Neural crest cell (in vitro differentiated cells): Measurements from ENCODE around the gene PARP15. TPM values are rescaled to one million over a fixed set of nuclear protein-coding genes. Genes with fewer than 3 reads are reported as not detected.

Source experiments
- DNase-seq: peaks from one replicate; pipeline ENCODE4 v3.0.0; 2021; ENCODE audit warnings: low read depth, mixed read lengths, low spot score
- H3K27ac Mint-ChIP-seq: one replicate; pipeline ENCODE4 v1.8.0; 2021; ENCODE audit warnings: mild to moderate bottlenecking, mixed read lengths; ENCODE audit not compliant: unreplicated experiment
- H3K27me3 Mint-ChIP-seq: 2 replicates; pipeline ENCODE4 v1.8.0; 2021; ENCODE audit warnings: low read depth, mild to moderate bottlenecking, mixed read lengths
- H3K36me3 Mint-ChIP-seq: 2 replicates; pipeline ENCODE4 v1.8.0; 2021; ENCODE audit warnings: low read depth, mild to moderate bottlenecking, mixed read lengths
- H3K4me1 Mint-ChIP-seq: 2 replicates; pipeline ENCODE4 v1.8.0; 2021; ENCODE audit warnings: mixed read lengths
- H3K4me3 Mint-ChIP-seq: one replicate; pipeline ENCODE4 v1.8.0; 2021; ENCODE audit warnings: mild to moderate bottlenecking, mixed read lengths
- H3K9me3 Mint-ChIP-seq: 2 replicates; pipeline ENCODE4 v1.8.0; 2021; ENCODE audit warnings: mixed read lengths
- total RNA-seq: library from RNA; stranded (reverse); gene quantifications from 2 replicates; pipeline ENCODE4 v1.2.1, GENCODE V29; 2021
- TF ChIP-seq, protein P1 (sequence below): fragments of 200-600 bp; sonication (generic); conservative IDR thresholded peaks from 2 replicates; pipeline ENCODE4 v1.5.0; 2021; ENCODE audit warnings: antibody characterized with exemption, mild to moderate bottlenecking

PARP15 gene
- total RNA-seq, 1 donor from 2014 or later: not detected

DNA sequence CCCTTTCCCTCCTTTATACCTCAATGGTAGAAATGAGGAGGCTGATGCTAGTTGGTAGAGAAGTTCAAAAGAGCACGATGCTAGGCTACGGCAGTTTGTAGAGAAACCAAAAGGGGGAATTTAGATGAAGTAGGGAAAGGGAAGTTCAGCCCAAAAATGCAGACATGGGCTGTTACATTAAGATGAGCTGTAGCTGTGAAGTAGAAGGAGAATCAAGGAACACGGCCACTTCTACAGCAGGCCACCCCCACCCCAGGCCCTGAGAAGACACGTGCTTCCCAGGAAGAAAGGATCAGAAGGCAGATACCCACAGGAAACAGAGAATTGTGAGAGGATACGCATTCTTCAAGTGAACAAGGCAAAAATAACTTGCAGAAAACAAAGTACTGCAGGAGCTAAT, 101.1 kb downstream of the PARP15 start:
- H3K36me3 Mint-ChIP-seq: peaks cover 3% of the 10 kb centered on the region
- TF ChIP-seq, protein P1, sequence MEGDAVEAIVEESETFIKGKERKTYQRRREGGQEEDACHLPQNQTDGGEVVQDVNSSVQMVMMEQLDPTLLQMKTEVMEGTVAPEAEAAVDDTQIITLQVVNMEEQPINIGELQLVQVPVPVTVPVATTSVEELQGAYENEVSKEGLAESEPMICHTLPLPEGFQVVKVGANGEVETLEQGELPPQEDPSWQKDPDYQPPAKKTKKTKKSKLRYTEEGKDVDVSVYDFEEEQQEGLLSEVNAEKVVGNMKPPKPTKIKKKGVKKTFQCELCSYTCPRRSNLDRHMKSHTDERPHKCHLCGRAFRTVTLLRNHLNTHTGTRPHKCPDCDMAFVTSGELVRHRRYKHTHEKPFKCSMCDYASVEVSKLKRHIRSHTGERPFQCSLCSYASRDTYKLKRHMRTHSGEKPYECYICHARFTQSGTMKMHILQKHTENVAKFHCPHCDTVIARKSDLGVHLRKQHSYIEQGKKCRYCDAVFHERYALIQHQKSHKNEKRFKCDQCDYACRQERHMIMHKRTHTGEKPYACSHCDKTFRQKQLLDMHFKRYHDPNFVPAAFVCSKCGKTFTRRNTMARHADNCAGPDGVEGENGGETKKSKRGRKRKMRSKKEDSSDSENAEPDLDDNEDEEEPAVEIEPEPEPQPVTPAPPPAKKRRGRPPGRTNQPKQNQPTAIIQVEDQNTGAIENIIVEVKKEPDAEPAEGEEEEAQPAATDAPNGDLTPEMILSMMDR: no peak
- no peak overlapping the region for H3K4me3 Mint-ChIP-seq
- no peaks in the 10 kb centered on the region for H3K9me3 Mint-ChIP-seq
- H3K27me3 Mint-ChIP-seq: peaks cover 33% of the 10 kb centered on the region
- no peak for DNase-seq
- H3K27ac Mint-ChIP-seq: no peak overlapping the region
- peaks cover 25% of the 10 kb centered on the region for H3K4me1 Mint-ChIP-seq

DNA sequence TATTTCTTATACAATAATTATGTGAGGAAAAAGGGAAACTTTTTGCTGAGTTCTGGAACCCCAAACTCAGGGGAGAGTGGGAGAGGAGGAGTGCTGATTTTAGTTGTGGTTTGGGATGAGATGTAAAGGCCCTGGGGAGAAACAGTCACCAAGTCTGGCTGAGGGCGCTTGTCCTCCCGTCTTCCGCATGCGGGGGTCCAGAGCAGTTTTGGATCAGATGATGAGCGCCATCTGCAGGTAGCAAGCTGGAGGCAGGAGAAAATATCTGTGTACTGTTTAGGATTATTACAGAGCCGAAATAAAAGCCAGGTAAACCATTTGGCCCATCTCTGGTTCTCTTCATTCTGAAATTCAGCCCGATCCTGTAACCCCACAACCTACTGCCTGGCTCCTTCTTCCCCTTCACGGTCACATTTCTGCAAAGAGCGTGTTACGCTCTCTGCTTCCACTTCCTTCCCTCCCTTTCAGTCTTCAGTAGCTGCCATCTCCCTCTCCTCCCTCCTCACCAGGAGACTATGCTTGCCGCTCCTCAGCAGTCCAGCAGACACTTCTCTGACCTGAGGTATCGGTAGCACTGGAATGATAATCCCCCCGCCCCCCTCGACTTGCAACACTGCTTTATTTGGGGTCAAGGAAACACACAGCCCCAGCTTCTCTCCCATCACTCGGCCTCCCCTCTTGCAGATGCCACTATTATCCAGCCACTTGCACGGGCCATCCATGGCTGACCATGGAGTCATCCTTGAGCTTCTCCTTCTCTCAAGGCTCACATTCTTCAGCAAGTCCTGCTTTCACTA, 101.8 kb downstream of the PARP15 start:
- peak; percentile 77 for DNase-seq
- H3K27me3 Mint-ChIP-seq: peaks cover 33% of the 10 kb centered on the region
- peaks cover 3% of the 10 kb centered on the region for H3K36me3 Mint-ChIP-seq
- H3K4me3 Mint-ChIP-seq: peak overlapping the region; percentile 86
- H3K27ac Mint-ChIP-seq: no peak overlapping the region
- H3K9me3 Mint-ChIP-seq: no peaks in the 10 kb centered on the region
- TF ChIP-seq, protein P1: peak; percentile 89
- peaks cover 25% of the 10 kb centered on the region for H3K4me1 Mint-ChIP-seq

DNA sequence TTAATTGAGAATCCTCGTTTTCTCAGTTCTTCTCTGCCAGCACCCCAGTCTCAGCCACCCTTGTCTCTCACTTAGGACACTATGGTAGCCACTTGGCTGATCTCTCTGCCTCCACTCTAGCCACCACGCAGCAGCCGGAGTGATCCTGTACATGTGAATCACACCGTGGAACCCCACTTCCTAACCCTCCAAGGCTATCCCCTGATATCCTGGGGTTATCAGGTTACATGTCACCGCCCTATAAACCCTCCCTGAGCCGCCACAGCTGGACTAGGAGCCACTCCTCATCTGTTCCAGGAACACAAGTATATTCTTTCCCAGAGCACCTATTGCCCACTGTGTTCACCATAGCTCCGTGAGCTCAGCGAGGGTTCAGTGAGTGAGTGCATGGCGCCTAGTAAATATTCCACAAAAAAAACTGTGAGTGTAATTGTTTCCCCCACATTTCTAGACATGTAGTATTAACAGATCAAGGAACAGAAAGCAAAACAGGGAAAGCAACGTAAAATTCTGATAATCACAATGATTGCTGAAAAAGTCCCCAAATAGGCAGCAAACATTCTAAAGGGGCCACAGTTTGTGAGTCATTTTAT, 102.5 kb downstream of the PARP15 start:
- Mint-ChIP-seq H3K27ac (no peak overlapping the region), H3K4me3 (peak overlapping the region; percentile 86), H3K9me3 (no peaks in the 10 kb centered on the region), H3K4me1 (peaks cover 25% of the 10 kb centered on the region), H3K27me3 (peaks cover 33% of the 10 kb centered on the region), H3K36me3 (peaks cover 3% of the 10 kb centered on the region)
- no peak for DNase-seq
- TF ChIP-seq, protein P1: no peak

DNA sequence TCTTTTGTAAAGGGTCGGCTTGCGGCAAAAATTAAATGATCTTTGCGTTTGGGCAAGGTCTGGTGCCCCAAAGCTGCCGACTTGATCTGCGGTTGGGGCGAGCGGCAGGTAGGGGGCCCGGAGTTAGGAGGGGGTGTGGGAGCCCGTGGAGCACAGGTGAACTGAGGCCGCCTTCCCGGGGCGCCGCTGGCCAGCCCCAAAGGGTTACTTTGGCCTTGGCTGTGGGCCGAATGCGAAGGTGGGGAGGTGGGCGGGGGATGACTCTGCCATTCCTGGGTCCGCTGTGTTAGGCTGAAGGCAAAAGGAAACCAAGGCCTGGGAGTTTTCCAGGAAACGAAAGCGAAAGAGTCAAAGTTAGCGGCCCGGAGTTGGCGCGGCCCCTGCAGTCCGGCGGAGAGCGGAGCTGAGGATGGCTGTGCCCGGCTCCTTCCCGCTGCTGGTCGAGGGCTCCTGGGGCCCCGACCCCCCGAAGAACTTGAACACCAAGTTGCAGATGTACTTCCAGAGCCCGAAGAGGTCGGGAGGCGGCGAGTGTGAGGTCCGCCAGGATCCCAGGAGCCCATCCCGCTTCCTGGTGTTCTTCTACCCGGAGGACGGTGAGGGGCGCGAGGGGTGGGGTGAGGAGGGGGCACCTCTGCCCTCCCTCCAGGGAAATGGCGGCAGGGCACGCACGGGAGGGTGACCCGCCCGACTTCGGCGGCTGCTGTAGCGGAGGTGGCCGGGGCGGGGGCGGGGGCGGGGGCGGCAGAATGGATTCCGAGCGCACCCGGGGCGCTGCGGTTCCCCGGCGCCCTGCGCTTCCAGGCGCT, 103.2 kb downstream of the PARP15 start, which contains the start of gene PARP14:
Gene PARP14, plus strand, starts transcription at position 365 of the 809 bp plus-strand sequence. Its CDS starts 45 bp downstream, at position 410.
- TF ChIP-seq, protein P1: peak; percentile 11
- peak within 1 kb of the TSS; percentile 4 for H3K27ac Mint-ChIP-seq
- peak; percentile 28 for DNase-seq
- peaks cover 33% of the 10 kb centered on the region for H3K27me3 Mint-ChIP-seq
- peak within 1 kb of the TSS; percentile 90 for H3K4me3 Mint-ChIP-seq
- H3K36me3 Mint-ChIP-seq: peaks cover 3% of the 10 kb centered on the region
- no peaks in the 10 kb centered on the region for H3K9me3 Mint-ChIP-seq
- peaks cover 25% of the 10 kb centered on the region for H3K4me1 Mint-ChIP-seq

DNA sequence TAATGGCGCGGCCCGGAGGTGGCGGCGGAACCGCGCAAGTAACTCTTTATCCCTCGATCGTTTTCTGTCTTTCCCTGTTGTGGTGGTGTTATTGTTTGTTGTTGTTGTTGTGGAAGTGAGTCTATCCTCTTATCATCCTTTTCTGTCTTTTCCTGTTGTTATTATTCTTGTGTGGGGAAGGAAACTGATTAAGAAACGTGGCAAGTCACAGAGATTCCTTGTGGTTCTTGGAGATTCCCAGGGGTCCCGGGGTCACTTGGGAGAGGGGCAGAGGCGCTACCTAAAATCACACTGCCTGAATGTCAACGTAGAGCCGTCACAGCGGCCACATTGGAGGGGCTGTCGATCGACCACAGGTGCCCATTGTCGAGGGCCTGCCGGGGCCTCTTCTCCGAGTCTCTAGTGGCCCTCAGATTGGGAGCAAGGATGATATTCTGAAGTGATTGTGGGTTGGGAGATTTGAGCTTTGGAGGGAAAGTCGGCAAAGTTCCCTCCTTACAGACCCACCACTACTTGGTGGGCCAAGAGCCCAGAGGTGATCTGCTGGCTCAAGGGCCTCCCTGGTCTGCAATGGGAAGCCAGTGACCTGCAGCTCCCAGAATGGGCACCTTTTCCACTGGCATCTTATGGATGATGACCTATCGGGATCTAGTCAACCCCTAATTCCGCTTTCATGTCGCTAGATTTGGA, 104.0 kb downstream of the PARP15 start:
- peaks cover 25% of the 10 kb centered on the region for H3K4me1 Mint-ChIP-seq
- no peak for DNase-seq
- peaks cover 33% of the 10 kb centered on the region for H3K27me3 Mint-ChIP-seq
- H3K27ac Mint-ChIP-seq: peak overlapping the region; percentile 4
- TF ChIP-seq, protein P1: no peak
- H3K9me3 Mint-ChIP-seq: no peaks in the 10 kb centered on the region
- peak overlapping the region; percentile 90 for H3K4me3 Mint-ChIP-seq
- H3K36me3 Mint-ChIP-seq: peaks cover 3% of the 10 kb centered on the region
